Peyer's patch (tissue), 4 donors: Measurements from ENCODE around the gene TMEM39B.

ENCODE experiments used
- CTCF ChIP-seq, 6 experiments: fragments of 450-650 bp in 4 of 6; fragments of 200-600 bp in 2 of 6; sonication (generic) in 1 of 6; IDR thresholded peaks; one replicate each; pipeline ENCODE4 v1.5.1; 2017 to 2019; ENCODE audit warnings: antibody characterized with exemption in 6 of 6, mild to moderate bottlenecking in 3 of 6, moderate library complexity in 1 of 6
- POLR2A ChIP-seq, 2 donors: fragments of 450-650 bp; IDR thresholded peaks; one replicate each; pipeline ENCODE4 v1.5.1; 2017; ENCODE audit warnings: antibody characterized with exemption in 2 of 2, mild to moderate bottlenecking in 2 of 2, moderate library complexity in 2 of 2

- TF ChIP-seq CTCF (IDR thresholded peaks at IDR 0.05) (no peak), POLR2A (IDR thresholded peaks at IDR 0.05) (no peak)
Observed at GRCh38 chr1:32055416-32055815, 17.3 kb upstream of the TMEM39B start.
